Measurements from ENCODE around the gene LGALS8. TPM values are rescaled to one million over a fixed set of nuclear protein-coding genes. Genes with fewer than 3 reads are reported as not detected.

The LGALS8 gene
- polyA plus RNA-seq, 5 donors, result 51.7 to 105 (median 84.1) TPM

- no peak for DNase-seq
Observed at GRCh38 chr1:236507022-236507700, 16.6 kb upstream of the LGALS8 start.

DNA sequence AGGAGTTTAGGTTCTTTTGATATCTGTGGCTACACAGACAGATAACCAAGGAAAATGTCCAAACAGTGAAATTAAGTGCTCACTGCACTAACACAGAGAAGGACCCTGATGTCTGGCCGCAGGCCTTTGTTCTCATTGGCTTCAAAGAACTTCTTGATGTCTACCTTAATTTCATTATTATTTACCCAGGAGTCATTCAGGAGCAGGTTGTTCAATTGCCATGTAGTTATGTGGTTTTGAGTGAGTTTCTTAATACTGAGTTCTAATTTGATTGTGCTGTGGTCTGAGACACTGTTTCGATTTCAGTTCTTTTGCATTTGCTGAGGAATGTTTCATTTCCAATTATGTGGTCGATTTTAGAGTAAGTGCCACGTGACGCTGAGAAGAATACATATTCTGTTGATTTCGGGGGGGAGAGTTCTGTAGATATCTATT lies 15.2 kb upstream of the LGALS8 start:
- no peak for DNase-seq

DNA sequence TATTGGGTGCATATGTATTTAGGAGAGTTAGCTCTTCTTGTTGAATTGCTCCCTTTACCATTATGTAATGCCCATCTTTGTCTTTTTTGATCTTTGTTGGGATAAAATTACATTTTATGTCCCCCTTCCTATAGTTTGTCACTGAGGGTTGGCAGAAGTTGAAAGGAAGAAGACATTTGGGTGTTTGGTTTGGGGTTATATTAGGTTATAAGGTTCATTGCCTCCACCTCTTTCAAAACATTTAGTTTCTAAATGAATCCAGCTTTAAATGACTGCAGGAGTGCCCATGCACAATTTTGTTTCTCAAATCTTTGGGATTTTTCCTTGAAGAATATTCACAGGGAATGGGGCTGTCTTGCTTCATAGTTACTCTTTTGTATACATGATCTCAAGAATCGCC lies 14.6 kb upstream of the LGALS8 start:
- DNase-seq, result no peak

DNA sequence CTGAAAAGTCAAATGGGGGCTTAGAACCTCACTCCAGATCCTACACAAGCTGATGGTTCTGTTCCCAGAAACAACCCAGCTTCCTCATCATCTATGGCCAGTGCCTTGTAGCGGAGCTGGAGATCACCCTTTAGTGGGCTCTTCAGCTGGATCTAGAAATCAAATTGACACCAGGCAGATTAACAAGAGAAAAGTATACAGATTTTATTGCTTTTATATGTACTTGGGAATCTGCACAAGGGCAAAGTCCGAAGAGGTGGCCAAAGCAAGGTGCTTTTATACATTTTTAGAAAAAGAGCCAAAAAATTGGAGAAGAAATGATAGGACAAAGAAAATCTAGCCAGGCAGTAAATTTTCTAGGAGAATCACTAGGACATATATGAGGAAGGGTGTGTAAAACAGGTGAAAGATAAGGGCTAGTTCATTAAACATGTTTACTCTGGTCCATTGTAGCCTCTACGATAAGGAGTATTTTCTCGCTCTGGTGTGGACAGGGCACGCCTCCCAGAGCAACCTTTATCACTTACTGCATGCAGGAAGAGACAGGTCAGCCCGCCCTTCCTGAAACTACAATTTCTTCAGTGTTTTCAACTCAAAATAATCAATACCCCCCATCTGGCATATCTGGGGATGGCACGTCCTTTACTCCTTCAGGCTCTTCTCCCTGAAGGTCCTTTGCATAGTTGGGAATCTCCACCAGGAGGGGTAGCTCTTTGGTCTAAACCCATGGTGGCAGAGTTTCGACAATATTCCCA lies 14.0 kb upstream of the LGALS8 start:
- DNase-seq, result no peak

DNA sequence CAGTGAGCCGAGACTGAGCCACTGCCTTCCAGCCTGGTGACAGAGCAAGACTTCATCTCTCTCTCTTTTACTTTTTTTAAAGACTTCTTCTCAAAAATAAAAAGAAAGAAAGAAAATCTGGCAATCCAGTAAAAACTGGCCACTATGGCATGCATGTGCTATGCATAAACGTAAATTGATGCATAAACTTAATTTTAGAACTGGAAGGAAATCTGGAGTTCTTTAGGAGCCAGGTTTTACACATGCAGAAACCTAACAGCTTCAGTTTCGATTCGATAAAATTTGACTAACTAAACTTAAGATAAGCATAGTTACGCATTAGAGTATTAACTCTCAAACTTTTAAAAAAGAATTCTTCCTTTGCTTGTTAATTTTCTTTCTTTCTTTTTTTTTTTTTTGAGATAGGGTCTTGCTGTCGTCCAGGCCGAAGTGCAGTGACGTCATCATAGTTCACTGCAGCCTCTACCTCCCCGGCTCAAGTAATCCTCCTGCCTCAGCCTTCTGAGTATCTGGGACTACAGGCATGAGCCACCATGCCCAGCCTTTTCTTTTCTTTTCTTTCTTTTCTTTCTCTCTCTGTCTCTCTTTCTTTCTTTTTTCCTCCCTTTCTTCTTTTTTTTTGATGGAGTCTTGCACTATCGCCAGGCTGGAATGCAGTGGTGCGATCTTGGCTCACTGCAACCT lies 11.9 kb upstream of the LGALS8 start:
- DNase-seq, result no peak

GRCh38 chr1:236514703-236515442 lies 8.9 kb upstream of the LGALS8 start:
- DNase-seq, result no peak

- DNase-seq, result no peak
Observed at GRCh38 chr1:236515443-236515958, 8.3 kb upstream of the LGALS8 start.

- DNase-seq, result peak in 1 of 2 donors; percentile 47
Observed at GRCh38 chr1:236516929-236517704, 6.7 kb upstream of the LGALS8 start.

GRCh38 chr1:236518322-236518721 lies 5.5 kb upstream of the LGALS8 start:
- no peak for DNase-seq

- no peak for DNase-seq
Observed at GRCh38 chr1:236520445-236521005, 3.3 kb upstream of the LGALS8 start.

- DNase-seq, result no peak
Observed at GRCh38 chr1:236522937-236523703, 662 bp upstream of the LGALS8 start.

DNA sequence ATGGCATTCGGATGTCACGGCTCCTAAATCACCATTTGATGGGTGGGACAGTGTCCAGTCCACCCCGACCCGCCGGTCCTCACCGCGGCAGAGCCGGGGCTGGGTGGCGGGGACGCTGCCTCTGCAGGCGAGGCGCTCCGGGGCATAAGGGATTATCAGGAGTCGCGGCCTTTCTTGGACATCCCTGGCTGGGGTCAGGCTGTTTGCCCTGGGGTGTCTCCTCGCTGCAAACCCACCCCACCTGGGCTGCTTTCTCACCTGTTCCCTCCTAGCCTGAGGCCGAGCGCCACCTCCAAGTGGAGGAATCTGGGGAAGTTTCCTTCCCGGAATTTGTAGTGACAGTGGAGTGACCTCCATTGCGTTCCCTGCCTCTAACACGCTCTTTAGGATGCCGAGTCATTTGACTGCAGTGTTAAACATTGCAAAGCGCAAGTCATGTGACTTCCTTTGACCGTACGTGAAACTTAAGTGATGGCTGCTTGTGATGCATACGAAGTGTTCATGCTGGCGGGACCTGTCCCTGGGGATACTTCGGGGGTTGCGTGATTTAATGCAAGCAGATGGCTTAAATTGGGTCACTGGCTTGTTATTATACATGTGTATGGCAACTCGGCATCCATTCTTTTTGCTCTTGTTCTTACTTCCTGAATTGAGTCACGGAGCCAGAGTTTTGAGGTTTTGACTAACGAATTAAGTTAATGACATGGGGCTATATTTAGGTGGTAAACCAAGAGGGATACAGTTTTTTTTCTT lies 536 bp downstream of the LGALS8 start:
- DNase-seq, result peak; percentile 52 to 63

DNA sequence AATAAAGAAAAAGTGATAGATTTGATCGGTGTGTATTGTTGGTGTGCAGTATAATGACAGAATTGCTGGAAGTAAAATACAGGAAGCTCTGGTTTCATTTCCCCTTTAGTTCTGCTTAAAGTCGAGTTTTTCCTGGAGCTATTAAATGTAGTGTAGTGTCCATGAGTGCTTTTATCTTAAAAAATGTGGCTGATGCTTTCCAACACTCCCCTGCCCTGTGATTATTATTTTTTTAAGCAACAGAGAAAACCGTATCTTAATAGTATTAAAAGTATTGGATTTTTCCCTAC lies 1.1 kb downstream of the LGALS8 start:
- DNase-seq, result no peak

DNA sequence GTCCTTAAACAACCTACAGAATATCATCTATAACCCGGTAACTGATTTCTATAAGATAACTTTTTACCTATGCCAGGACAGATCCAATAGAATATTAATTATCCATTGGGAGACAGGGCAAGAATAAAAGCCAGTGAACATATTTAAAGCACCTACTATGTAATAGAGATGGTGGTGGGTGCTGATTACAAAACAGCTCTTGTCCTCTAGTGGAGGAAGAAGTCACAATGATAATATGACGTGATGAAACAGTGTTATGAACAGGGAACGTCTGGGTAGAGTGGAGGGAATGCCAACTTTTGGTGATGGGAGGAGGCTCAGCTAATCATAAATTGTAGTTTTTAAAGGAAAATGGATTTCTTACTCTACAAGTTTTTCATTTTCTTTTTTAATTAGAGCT lies 2.3 kb downstream of the LGALS8 start:
- no peak for DNase-seq

GRCh38 chr1:236530286-236530685 lies 6.5 kb downstream of the LGALS8 start:
- no peak for DNase-seq

DNA sequence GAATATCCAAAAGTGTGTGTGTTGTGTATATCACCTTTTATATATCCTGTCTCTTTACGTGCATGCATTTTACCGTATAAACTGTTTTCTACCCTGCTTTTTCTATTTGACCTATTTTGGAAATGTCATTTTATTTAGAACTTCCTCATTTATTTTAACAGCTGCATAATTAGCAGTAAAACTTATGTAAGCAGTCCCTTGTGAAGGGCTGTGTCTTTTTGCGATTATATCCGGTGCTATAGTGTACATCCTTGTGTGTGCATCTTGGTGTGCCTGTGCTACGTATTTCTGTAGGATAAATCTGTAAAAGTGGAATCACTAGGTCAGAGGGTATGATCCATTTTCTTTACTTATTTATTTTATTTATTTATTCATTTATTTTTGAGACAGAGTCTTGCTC lies 7.2 kb downstream of the LGALS8 start:
- DNase-seq, result no peak

GRCh38 chr1:236532850-236533249 lies 9.1 kb downstream of the LGALS8 start:
- DNase-seq, result no peak

GRCh38 chr1:236534151-236534651 lies 10.4 kb downstream of the LGALS8 start:
- DNase-seq, result no peak

DNA sequence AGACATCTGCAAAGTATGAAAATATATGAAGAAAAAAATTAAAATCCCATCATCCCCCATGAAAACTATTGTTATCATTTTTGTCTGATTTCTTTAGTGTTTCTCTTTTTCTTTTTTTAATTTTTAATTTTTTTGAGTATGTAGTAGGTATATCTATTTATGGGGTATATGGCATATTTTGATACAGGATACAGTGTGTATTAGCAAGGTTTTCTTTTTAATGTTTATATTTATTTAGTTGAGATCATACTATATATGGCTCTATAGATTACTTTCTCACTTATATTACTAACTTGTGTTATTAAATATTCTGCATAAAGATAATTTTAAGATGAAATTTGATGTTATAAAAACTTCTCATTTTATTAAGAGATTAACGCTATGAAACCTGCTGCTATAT lies 11.4 kb downstream of the LGALS8 start:
- no peak for DNase-seq

Data from right lung (tissue), 5 donors.